NCI-H2196 treated with DMSO at 0.1 percent for 48 hours (cell line): Measurements from ENCODE around the gene DNAH7.

Source experiments
- DNase-seq: peaks from one replicate; lab custom pipeline; 2025; ENCODE audit not compliant: unreplicated experiment; lab: John Stamatoyannopoulos, UW

Gene DNAH7

GRCh38 chr2:195871326-195871725 lies 197.3 kb downstream of the DNAH7 start:
- no peak for DNase-seq

GRCh38 chr2:195864316-195864715 lies 204.3 kb downstream of the DNAH7 start:
- no peak for DNase-seq

GRCh38 chr2:195863564-195863963 lies 205.1 kb downstream of the DNAH7 start:
- DNase-seq: no peak

GRCh38 chr2:195863121-195863520 lies 205.5 kb downstream of the DNAH7 start:
- DNase-seq: no peak

GRCh38 chr2:195861821-195862220 lies 206.8 kb downstream of the DNAH7 start:
- no peak for DNase-seq

GRCh38 chr2:195859513-195859912 lies 209.1 kb downstream of the DNAH7 start:
- no peak for DNase-seq

GRCh38 chr2:195857132-195857531 lies 211.5 kb downstream of the DNAH7 start:
- no peak for DNase-seq

GRCh38 chr2:195850764-195851163 lies 217.9 kb downstream of the DNAH7 start:
- no peak for DNase-seq

GRCh38 chr2:195848119-195848899 lies 220.3 kb downstream of the DNAH7 start:
- DNase-seq: no peak

GRCh38 chr2:195842932-195843331 lies 225.7 kb downstream of the DNAH7 start:
- no peak for DNase-seq

GRCh38 chr2:195838002-195838401 lies 230.6 kb downstream of the DNAH7 start:
- no peak for DNase-seq

GRCh38 chr2:195836002-195836401 lies 232.6 kb downstream of the DNAH7 start:
- no peak for DNase-seq

GRCh38 chr2:195834836-195835235 lies 233.8 kb downstream of the DNAH7 start:
- DNase-seq: no peak

GRCh38 chr2:195830968-195831950 lies 237.4 kb downstream of the DNAH7 start:
- DNase-seq: no peak

- DNase-seq: no peak
These were observed 244.2 kb downstream of the DNAH7 start for GRCh38 chr2:195824478-195824877.

- no peak for DNase-seq
These were observed 245.4 kb downstream of the DNAH7 start for GRCh38 chr2:195823206-195823605.

- DNase-seq: no peak
These were observed 247.1 kb downstream of the DNAH7 start for GRCh38 chr2:195821566-195821932.

- no peak for DNase-seq
These were observed 247.6 kb downstream of the DNAH7 start for GRCh38 chr2:195820867-195821565.

- DNase-seq: no peak
These were observed 248.3 kb downstream of the DNAH7 start for GRCh38 chr2:195820373-195820772.

GRCh38 chr2:195819276-195819675 lies 249.4 kb downstream of the DNAH7 start:
- DNase-seq: no peak

- no peak for DNase-seq
These were observed 250.1 kb downstream of the DNAH7 start for GRCh38 chr2:195818526-195818925.
